OCI-LY1 (cell line): ENCODE results near the gene ABCG2.
"Not testable (repeated sequence)": the region's sequence is repeated elsewhere in the genome, so short reads cannot be mapped to it uniquely, and the experiment has no call there.

ENCODE experiments used
- H2AFZ ChIP-seq: fragments of 200-600 bp; sonication (generic), shearing (Covaris generic); 2 replicates; pipeline ENCODE4 v1.6.0; 2014; ENCODE audit warnings: antibody characterized with exemption, mild to moderate bottlenecking, low read length
- H3F3A ChIP-seq: fragments of 200-600 bp; sonication (generic), shearing (Covaris generic); 2 replicates; pipeline ENCODE4 v1.6.0; 2014; ENCODE audit warnings: mild to moderate bottlenecking, antibody characterized with exemption, low read length, moderate library complexity; ENCODE audit not compliant: insufficient read depth
- H3K27ac ChIP-seq: fragments of 200-600 bp; sonication (generic); 2 replicates; pipeline ENCODE4 v1.5.1; 2014; ENCODE audit warnings: low read length, mixed run types, mild to moderate bottlenecking, low read depth; ENCODE audit not compliant: poor library complexity, severe bottlenecking
- H3K27me3 ChIP-seq: fragments of 200-600 bp; sonication (generic); 2 replicates; pipeline ENCODE4 v1.6.0; 2014; ENCODE audit warnings: antibody characterized with exemption, mild to moderate bottlenecking, low read length, moderate library complexity; ENCODE audit not compliant: insufficient read depth
- H3K36me3 ChIP-seq: fragments of 200-600 bp; sonication (generic); 2 replicates; pipeline ENCODE4 v1.6.1; 2014; ENCODE audit warnings: mild to moderate bottlenecking, antibody characterized with exemption, low read length, moderate library complexity, mixed read lengths; ENCODE audit not compliant: insufficient read depth
- H3K4me1 ChIP-seq: fragments of 200-600 bp; sonication (generic); 2 replicates; pipeline ENCODE4 v1.5.1; 2014; ENCODE audit warnings: mild to moderate bottlenecking, low read length, moderate library complexity; ENCODE audit not compliant: insufficient read depth, severe bottlenecking
- H3K4me2 ChIP-seq: fragments of 200-600 bp; sonication (generic), shearing (Covaris generic); 2 replicates; pipeline ENCODE4 v1.6.1; 2014; ENCODE audit warnings: low read length
- H3K4me3 ChIP-seq: fragments of 200-600 bp; sonication (generic); 2 replicates; pipeline ENCODE4 v1.5.1; 2014; ENCODE audit warnings: low read length, low read depth, mild to moderate bottlenecking, mixed read lengths; ENCODE audit not compliant: poor library complexity, severe bottlenecking
- H3K79me2 ChIP-seq: fragments of 200-600 bp; shearing (Covaris generic); 2 replicates; pipeline ENCODE4 v1.6.1; 2016; ENCODE audit warnings: mixed run types, low read length, mixed read lengths; ENCODE audit not compliant: insufficient read depth
- H3K9ac ChIP-seq: fragments of 200-600 bp; sonication (generic), shearing (Covaris generic); 2 replicates; pipeline ENCODE4 v1.6.1; 2014; ENCODE audit warnings: mild to moderate bottlenecking, low read length, mixed read lengths
- H3K9me2 ChIP-seq: fragments of 200-600 bp; sonication (generic), shearing (Covaris generic); 2 replicates; pipeline ENCODE4 v1.6.1; 2014; ENCODE audit warnings: low read depth, mild to moderate bottlenecking, low read length, mixed read lengths
- H3K9me3 ChIP-seq: fragments of 200-600 bp; shearing (Covaris generic); 2 replicates; pipeline ENCODE4 v1.6.1; 2014; ENCODE audit warnings: low read length, mixed read lengths
- H4K20me1 ChIP-seq: fragments of 200-600 bp; sonication (generic), shearing (Covaris generic); 2 replicates; pipeline ENCODE4 v1.6.0; 2016; ENCODE audit warnings: mild to moderate bottlenecking, low read length; ENCODE audit not compliant: insufficient read depth
- CTCF ChIP-seq: fragments of 200-600 bp; sonication (generic), shearing (Covaris generic); IDR thresholded peaks from 2 replicates; pipeline ENCODE4 v1.5.1; 2017; ENCODE audit warnings: mild to moderate bottlenecking, antibody characterized with exemption, low read length, moderate library complexity, mixed read lengths
- EZH2 ChIP-seq: fragments of 200-600 bp; sonication (generic), shearing (Covaris generic); IDR thresholded peaks from 2 replicates; pipeline ENCODE4 v1.8.0; 2017; ENCODE audit warnings: borderline replicate concordance, mixed run types, mild to moderate bottlenecking, antibody characterized with exemption, low read length, moderate library complexity, mixed read lengths

ABCG2 gene

GRCh38 chr4:88130003-88130402 lies 28.4 kb downstream of the ABCG2 start:
- Histone ChIP-seq H3K9ac (no peak overlapping the region), H3K79me2 (no peaks in the 10 kb centered on the region), H3K36me3 (no peaks in the 10 kb centered on the region), H2AFZ (no peak overlapping the region), H4K20me1 (no peaks in the 10 kb centered on the region), H3K27ac (no peak overlapping the region), H3K4me2 (no peak overlapping the region), H3F3A (no peaks in the 10 kb centered on the region), H3K4me3 (no peak overlapping the region), H3K9me3 (no peaks in the 10 kb centered on the region), H3K4me1 (no peaks in the 10 kb centered on the region), H3K27me3 (no peaks in the 10 kb centered on the region), H3K9me2 (no peaks in the 10 kb centered on the region)
- TF ChIP-seq EZH2, result no peak
- TF ChIP-seq CTCF, result no peak

GRCh38 chr4:88122260-88122659 lies 36.2 kb downstream of the ABCG2 start:
- H3K27me3 ChIP-seq, H3K4me3 ChIP-seq, H4K20me1 ChIP-seq, H3K27ac ChIP-seq, H2AFZ ChIP-seq, H3K4me1 ChIP-seq, H3K36me3 ChIP-seq, H3K79me2 ChIP-seq, H3K9me3 ChIP-seq, H3K4me2 ChIP-seq, H3K9ac ChIP-seq, H3K9me2 ChIP-seq, H3F3A ChIP-seq: not testable (repeated sequence)

- H4K20me1 ChIP-seq, result no peaks in the 10 kb centered on the region
- no peak overlapping the region for H3K9ac ChIP-seq
- no peaks in the 10 kb centered on the region for H3K79me2 ChIP-seq
- no peak overlapping the region for H2AFZ ChIP-seq
- no peak overlapping the region for H3K27ac ChIP-seq
- H3K9me2 ChIP-seq, result no peaks in the 10 kb centered on the region
- no peaks in the 10 kb centered on the region for H3K4me1 ChIP-seq
- no peak overlapping the region for H3K4me3 ChIP-seq
- no peak for TF ChIP-seq CTCF
- TF ChIP-seq EZH2, result no peak
- H3F3A ChIP-seq, result no peaks in the 10 kb centered on the region
- H3K36me3 ChIP-seq, result no peaks in the 10 kb centered on the region
- no peaks in the 10 kb centered on the region for H3K27me3 ChIP-seq
- H3K4me2 ChIP-seq, result no peak overlapping the region
- 0 out of 2 replicates have a peak, but pooled peaks cover 2% of the 10 kb centered on the region for H3K9me3 ChIP-seq
Measured at GRCh38 chr4:88119943-88120342, 38.5 kb downstream of the ABCG2 start.

- H3K4me3 ChIP-seq, result no peak overlapping the region
- no peak overlapping the region for H3K27ac ChIP-seq
- no peaks in the 10 kb centered on the region for H4K20me1 ChIP-seq
- H3K9me2 ChIP-seq, result no peaks in the 10 kb centered on the region
- no peak overlapping the region for H2AFZ ChIP-seq
- no peak overlapping the region for H3K9ac ChIP-seq
- no peaks in the 10 kb centered on the region for H3K27me3 ChIP-seq
- H3K36me3 ChIP-seq, result no peaks in the 10 kb centered on the region
- no peak for TF ChIP-seq EZH2
- no peak for TF ChIP-seq CTCF
- H3K79me2 ChIP-seq, result no peaks in the 10 kb centered on the region
- H3K4me1 ChIP-seq, result no peaks in the 10 kb centered on the region
- no peaks in the 10 kb centered on the region for H3K9me3 ChIP-seq
- H3K4me2 ChIP-seq, result no peak overlapping the region
- H3F3A ChIP-seq, result no peaks in the 10 kb centered on the region
Measured at GRCh38 chr4:88115587-88115986, 42.9 kb downstream of the ABCG2 start.
